HTR-8/SVneo (cell line): Measurements from ENCODE around the gene PITPNC1.
"Not testable (repeated sequence)": the region's sequence is repeated elsewhere in the genome, so short reads cannot be mapped to it uniquely, and the experiment has no call there.

Experiments
- DNase-seq: peaks from one replicate; pipeline ENCODE4 v3.0.0; 2011; ENCODE audit warnings: low spot score, mixed read lengths; ENCODE audit not compliant: insufficient read length
- FAIRE-seq: peaks from 2 replicates; lab custom pipeline; 2011; peaks lifted over from hg19 to GRCh38; lab: Jason Lieb, UNC

PITPNC1 gene

DNA sequence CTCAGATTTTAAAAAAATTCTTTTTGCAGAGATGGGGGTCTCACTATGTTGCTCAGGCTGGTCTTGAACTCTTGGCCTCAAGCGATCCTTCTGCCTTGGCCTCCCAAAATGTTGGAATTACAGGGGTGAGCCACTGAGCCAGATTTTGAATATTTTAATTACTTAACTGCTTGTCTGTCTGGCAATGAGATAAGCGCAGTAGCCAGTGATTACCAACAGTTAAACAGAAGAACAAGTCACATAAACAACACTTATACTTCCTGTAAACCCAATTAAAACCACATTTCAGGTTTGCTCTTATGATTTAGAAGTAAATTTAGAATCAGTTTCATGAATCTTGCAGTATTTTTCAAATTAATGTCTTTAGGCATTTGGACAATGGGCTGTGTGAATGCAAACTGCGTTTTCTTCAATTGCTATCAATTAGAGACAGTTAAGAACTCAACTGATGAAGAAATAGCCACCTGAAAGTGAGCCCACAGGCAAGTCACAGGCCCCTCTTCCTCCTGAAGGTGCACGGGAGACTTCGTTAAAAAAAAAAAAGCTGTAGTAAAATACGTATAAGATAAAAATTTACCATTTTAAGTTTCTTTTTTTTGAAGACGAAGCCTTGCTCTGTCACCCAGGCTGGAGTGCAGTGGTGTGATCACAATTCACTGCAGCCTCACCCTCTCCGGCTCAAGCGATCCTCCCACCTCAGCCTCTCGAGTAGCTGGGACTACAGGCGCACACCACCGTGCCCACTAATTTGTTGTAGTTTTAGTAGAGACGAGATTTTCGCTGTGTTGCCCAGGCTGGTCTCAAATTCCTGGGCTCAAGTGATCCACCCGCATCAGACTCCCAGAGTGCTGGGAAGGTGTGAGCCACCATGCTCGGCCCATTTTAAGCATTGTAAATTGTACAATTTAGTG is 73.0 kb downstream of the PITPNC1 start:
- FAIRE-seq = no peak
- no peak for DNase-seq

GRCh38 chr17:67452681-67453554 is 75.8 kb downstream of the PITPNC1 start:
- FAIRE-seq (no peak), DNase-seq (no peak)

DNA sequence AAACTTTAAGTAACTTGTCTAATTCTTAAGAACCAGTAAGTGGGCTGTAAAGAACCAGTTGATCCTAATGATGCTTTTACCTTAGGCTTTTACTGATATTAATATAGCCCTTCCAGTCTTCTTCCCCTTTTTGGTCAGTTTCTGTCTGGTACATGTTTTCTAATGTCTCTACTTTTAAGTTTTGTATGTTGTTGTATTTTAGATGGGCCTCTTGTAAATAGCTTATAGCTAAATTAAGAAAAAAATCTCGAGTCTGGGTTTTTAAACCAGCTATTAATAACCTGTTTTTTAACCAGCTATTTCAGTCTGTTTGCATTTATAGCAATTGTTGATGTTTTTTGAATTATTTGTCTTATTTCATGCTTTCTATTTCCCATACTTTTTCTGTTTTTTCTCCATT is 79.0 kb downstream of the PITPNC1 start:
- DNase-seq (no peak), FAIRE-seq (no peak)

DNA sequence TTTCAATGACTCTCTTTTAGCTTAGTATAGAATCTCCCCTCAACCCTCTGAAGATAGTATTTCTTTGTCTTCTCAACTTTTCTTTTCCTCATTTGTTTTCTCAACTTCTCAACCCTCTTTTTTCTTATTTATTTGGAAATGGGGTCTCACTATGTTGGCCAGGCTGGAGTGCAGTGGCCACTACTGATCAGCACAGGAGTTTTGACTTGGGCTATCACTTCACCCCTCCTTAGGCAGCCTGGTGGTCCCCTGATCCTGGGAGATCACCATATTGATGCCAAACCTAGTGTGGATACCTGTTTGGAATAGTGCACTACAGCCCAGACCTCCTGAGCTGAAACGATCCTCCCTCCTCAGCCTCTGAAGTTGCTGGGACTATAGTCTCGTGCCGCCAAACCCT is 79.8 kb downstream of the PITPNC1 start:
- FAIRE-seq (no peak), DNase-seq (no peak)

- FAIRE-seq = no peak
- DNase-seq = no peak
Observed at GRCh38 chr17:67458203-67458602, 81.1 kb downstream of the PITPNC1 start.

- DNase-seq (no peak), FAIRE-seq (no peak)
Observed at GRCh38 chr17:67459985-67460384, 82.9 kb downstream of the PITPNC1 start.

DNA sequence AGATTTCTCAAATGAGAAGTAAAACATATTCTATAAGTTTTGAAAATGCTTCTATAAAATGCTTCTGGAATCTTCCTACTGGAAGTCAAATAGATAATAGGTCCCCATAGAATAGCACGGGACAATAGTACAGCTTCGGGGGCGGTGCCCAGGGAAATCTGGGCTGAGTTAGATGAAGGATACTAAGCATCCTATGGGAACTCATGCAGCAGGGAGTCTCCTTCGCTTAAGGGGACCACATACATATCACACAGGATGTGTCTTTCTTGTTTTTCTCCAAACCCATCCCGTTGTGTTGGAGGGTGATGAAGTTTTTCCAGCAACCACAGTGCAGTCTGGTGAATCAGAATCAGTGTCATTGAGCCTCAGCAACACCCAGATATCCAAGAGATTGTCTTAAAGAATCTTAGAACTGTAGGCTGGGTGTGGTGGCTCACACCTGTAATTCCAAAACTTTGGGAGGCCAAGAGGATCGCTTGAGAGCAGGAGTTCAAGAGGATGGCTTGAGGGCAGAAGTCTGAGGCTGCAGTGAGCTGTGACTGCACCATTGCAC is 84.2 kb downstream of the PITPNC1 start:
- FAIRE-seq (no peak), DNase-seq (no peak)

- FAIRE-seq (no peak), DNase-seq (no peak)
Observed at GRCh38 chr17:67461876-67462275, 84.8 kb downstream of the PITPNC1 start.

DNA sequence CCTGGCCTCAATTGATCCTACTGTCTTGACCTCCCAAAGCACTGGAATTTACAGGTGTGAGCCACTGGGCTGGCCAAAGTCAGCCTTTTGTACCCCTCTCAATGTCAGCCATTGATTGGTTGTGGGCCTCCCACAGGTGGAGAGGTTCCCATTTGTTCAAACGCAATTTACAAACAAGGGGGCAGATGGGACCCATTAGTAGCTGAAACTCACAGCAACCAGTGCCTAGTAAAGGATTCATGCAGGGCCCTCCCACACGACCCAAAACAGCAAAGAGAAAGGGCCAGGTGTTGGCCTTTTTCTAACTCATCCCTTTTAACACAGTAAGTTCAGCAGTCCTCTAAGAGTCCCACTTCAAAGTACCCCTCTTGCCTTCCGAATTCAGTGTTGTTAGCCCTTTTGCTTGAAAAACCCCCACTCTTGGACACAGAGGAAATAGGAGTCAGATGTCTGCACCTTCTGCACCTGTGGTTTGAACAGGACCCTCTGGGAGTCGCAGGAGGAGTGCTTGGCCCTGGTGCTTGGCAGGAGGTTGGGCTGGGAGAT is 89.2 kb downstream of the PITPNC1 start:
- DNase-seq (no peak), FAIRE-seq (no peak)

DNA sequence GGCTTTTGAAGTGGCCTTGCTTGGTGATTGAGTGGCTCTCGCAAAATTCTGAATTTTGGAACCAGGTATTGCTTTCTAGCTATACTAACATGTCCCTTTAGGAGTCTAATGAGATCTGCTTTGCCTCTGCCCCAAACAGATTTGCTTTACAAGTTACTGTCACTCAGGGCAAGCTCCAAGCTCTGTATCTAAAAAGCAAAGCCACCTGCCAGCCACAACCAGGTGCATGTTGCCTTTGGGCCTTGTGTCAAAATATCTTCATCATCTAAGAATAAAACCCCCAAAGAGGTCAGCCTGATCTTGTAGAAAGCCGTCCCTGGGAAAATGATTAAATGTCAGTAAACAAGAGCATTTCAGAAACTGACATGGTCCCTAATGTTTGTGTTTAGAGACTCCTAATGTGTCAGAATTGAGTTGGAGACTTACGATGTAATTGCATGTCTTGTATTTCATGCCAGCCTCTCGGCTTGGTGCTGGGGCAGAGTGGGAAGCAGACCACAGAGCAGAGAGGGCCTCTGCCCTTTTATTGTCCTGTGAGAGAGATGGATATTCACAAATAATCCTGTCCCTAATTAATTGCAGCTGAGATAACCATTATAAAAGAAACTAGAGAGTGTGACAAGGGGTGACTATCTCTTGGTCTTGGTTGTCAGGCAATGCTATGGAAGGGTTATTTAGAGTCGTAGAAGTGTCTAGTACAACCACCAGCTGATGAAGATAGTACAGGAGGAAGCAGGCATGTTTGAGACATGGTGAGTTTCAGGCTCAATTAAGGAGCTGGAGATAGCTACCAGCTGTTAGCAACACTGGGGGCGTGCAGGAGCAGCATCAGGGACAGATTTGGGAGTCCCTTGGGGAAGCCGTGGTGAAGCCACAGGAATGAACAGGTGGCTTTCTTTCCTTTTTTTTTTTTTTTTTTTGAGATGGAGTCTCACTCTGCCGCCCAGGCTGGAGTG is 90.7 kb downstream of the PITPNC1 start:
- no peak for DNase-seq
- no peak for FAIRE-seq

GRCh38 chr17:67469208-67469980 is 92.3 kb downstream of the PITPNC1 start:
- DNase-seq (no peak), FAIRE-seq (no peak)

GRCh38 chr17:67470163-67470562 is 93.1 kb downstream of the PITPNC1 start:
- DNase-seq = no peak
- no peak for FAIRE-seq

- no peak for FAIRE-seq
Observed at GRCh38 chr17:67471118-67471517, 94.0 kb downstream of the PITPNC1 start.

GRCh38 chr17:67472606-67473005 is 95.5 kb downstream of the PITPNC1 start:
- not testable (repeated sequence) for FAIRE-seq, DNase-seq

More at GRCh38 chr17:67471118-67471517, 94.0 kb downstream of the PITPNC1 start:
- no peak for DNase-seq

DNA sequence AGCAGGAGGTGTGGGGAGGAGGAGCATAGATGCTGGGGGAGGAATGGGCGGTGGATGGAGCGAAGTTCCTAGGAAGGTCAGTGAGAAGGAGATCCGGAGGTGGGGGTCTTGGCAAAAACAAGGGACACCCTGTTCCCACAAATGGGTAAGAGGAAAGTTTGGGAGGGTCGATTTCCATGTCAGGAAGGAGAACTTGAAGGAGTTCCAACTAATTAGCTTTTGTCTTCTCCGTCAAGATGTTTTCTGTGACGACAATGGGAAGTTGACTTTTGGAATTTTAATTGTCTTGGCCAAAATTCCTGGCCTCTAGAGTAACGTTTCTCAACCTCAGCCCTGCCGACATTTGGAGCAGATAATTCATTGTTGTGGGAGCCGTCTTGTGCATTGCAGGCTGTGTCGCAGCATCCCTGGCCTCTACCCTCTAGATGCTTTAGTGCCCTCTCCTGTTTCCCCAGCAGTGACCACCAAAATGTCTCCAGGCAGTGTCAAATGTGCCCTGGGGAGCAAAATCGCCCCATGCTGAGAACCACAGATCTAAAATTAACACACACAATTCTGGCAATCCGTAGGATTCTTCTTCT is 97.1 kb downstream of the PITPNC1 start:
- DNase-seq = no peak
- no peak for FAIRE-seq

- peak; percentile 93 for FAIRE-seq
- peak; percentile 82 for DNase-seq
Observed at GRCh38 chr17:67475161-67475937, 98.3 kb downstream of the PITPNC1 start.

DNA sequence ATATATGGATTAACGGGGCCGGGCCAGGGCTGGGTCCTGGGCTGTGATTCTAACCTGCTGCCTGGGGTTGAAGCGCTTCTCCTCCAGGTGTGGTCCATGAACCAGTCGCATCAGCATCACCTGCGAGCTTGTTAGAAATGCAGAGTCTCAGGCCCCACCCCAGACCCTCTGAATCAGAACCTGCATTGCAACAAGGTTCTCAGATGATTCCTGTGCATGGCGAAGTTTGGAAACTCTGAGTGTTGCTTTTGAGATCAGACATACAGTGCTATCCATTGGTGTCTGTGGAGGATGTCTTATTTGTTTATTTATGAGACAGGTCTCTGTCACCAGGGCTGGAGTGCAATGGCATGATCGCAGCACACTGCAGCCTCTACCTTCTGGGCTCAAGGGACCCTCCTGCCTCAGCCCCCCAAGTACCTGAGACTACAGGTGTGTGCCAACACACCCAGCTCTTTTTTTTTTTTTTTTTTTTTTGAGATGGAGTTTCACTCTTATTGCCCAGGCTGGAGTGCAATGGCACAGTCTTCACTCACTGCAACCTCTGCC is 99.8 kb downstream of the PITPNC1 start:
- no peak for DNase-seq
- no peak for FAIRE-seq
